GM18502 (cell line): Measurements from ENCODE around the gene MXRA7.
"Not testable (repeated sequence)": the region's sequence is repeated elsewhere in the genome, so short reads cannot be mapped to it uniquely, and the experiment has no call there.

Source experiments
- ATAC-seq: cut with Tn5 transposase; IDR thresholded peaks from one replicate; pipeline ENCODE4 v1.9.1; 2021; ENCODE audit warnings: mild to moderate bottlenecking; ENCODE audit not compliant: unreplicated experiment, poor library complexity

Gene MXRA7

DNA sequence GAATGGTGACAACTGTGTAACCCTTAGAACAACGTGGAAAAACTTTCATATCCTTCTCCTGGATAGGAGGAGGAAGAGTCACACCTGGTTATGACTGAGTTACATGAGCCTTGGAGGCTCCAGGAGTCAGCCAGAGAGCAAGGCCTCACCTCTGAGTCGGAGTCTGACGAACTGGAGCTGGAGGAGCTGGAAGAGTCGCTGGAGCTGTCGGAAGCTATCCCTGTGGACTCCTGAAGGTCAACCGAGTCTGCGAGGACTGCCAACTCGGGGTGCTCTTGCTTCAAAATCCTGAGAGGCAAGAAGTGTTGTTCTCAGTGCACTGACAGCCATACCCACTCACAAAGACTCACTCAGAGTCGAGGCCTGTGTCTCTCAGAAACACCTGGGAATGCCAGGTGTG, 9.4 kb upstream of the MXRA7 start:
- ATAC-seq, result no peak

- no peak for ATAC-seq
Measured at GRCh38 chr17:76718516-76718915, 7.8 kb upstream of the MXRA7 start.

DNA sequence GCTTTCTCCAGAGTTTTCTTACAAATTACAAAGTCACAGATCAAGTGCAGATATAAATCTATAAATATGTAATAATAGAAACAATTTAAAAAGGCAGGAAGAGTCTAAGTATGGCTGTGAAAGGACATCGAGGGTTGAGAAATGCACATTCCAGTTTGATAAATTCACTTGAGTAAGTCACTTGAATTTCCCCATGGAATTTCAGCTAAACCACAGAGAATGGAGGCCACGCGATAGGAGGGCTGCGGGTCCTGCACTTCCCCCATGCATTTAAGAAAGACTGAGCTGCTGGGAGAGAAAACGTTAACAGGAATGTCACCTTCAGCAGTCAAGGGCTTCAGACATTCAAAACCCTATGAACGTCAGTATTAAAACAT, 6.1 kb upstream of the MXRA7 start:
- no peak for ATAC-seq

GRCh38 chr17:76716146-76716838, 5.5 kb upstream of the MXRA7 start:
- no peak for ATAC-seq

DNA sequence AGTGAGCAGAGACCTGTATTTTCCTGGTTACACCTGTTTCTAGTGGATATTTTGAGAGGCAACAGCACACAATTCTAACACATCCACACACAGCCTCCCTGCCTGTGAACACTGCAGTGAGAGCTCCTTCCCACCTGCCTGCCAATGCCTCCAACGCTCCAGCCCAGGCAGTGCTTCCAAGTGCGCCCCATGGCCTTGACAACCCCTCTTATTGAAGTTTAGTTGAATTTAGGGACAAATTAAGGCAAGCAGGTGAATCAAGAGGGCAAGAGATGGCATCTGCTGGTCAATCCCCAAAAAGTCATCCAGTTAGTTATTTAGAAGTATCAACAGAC, 4.7 kb upstream of the MXRA7 start:
- no peak for ATAC-seq

- no peak for ATAC-seq
Measured at GRCh38 chr17:76714822-76715495, 4.2 kb upstream of the MXRA7 start.

DNA sequence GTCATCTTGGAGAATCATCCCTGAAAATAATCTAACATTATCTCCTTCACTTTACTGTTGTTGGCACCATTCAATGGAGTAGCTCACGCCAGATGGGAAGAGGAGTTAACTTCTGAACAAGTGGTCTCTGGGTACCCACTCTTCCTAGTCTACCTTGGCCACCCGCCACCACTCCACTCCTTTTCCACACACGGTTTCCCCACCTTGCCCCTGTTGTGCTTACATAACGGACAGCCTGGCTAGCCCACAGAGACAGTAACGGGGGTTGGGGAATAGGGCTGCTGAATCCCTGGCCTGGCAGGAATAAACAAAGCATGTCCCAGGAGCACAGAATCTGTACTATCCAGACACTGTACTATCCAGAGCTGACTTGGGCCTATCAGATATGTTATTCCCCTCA, 3.6 kb upstream of the MXRA7 start:
- ATAC-seq, result no peak

GRCh38 chr17:76713765-76714164, 3.0 kb upstream of the MXRA7 start:
- ATAC-seq, result no peak

GRCh38 chr17:76712321-76712720, 1.6 kb upstream of the MXRA7 start:
- ATAC-seq, result not testable (repeated sequence)

DNA sequence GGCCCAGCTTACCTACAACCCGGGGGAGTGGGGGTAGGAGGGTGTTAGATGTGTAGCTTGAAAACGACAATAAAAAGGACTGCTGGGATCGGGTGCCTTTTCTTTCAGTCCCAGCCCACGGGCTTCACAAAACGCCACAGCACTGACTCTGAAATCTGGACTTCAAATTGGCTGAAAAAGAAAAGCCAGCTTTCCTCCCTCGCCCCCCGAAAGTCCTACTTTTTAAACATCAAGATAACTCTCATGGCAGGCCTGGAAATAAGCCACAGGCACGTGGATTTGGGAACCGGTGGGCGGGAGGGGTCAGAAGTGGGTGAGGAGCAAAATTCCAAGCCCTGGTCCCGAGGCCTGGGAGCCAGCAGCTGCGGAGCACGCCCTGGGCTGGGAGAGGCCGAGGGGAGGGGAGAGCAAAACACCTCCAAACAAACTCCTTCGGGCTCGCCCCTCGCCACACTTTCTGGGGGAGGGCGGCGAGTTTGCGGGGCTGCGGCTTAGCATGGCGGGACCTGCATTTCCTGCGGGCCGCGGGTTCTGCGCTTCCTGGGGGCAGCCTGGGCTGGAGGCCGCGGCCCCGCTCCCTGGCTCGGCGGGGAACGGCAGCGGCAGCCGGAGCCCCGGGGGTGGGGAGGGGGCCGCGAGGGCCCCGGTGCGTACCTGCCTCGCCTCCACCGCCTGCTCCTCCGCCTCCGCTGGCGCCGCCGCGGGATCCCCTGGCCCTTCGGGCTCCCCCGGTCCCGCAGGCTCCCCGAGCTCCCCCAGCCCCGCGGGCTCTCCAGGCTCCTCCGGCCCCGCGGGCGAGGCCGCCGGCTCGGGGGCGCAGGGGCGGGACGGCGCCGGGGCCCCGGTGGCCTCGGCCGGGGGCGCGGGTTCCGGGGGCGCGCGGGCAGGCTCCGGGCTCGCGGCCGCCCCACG, 558 bp downstream of the MXRA7 start:
- ATAC-seq, result not testable (repeated sequence)

DNA sequence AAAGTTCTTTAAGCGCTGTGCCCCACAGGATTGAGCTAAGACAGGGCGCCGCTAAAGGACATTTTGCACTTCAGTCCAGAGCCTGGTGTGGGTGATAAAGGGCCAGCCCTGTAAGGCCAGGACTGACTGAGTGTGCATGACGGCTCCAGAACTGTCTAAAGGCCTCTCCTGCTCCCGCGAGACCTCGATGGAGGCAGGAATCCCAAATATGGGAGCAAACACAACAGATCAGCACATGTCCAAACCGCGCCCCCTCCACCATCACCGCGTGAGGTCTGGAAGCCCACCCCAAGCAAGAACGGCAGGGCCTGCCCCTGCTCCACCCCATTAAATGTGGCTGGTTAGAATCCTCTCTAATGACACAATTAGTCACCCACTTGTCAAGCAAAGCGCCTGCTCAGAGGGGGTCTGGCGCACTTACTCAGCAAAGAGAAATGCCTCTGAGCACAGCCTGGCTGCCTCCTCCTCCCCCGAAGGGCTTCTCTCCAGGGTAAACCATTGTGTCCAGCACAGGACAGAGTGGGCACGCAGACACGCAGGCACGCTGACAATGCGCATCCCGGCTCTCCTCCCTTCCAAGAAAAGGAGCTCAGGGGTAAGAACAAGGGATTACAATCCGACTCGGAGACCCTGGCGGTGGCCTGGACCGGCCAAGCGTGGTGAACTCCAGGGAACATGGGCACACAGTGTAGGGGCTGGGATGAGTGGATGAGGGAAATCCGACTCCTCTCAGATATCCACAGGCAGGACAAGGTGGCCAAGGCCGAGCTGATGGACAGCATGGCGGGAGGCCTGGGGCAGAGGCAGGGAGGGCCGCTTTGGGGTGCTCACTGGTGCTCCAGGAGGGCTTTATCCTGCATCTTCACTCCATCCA, 1.5 kb downstream of the MXRA7 start:
- no peak for ATAC-seq

GRCh38 chr17:76707985-76708807, 2.6 kb downstream of the MXRA7 start:
- no peak for ATAC-seq

GRCh38 chr17:76706817-76707216, 3.9 kb downstream of the MXRA7 start:
- no peak for ATAC-seq

GRCh38 chr17:76704805-76705204, 6.0 kb downstream of the MXRA7 start:
- no peak for ATAC-seq

DNA sequence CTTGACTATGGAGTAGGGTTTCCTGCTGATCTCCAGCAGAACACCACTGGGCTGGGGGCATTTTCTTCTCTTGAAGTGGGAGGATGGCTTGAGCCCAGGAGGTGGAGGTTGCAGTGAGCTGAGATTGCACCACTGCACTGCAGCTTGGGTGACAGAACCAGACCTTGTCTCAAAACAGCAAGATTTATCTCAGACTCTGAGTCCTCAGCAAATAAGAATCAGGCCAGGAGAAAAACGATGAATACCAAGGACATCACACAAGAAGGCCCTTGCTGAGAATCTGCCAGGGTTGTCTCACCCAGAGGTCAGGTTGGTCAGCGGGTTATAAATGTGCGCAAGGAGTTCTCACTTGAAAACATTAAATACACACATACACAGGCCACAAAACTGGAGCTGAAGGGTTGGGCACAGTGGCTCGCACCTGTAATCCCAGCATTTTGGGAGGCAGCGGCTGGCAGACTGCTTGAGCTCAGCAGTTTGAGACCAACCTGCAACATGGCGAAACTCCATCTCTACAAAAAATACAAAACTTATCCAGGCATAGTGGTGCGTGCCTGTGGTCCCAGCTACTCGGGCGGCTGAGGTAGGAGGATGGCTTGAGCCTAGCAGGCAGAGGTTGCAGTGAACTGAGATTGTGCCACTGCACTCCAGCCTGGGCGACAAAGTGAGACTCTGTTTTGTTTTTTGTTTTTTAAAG, 7.7 kb downstream of the MXRA7 start:
- no peak for ATAC-seq

DNA sequence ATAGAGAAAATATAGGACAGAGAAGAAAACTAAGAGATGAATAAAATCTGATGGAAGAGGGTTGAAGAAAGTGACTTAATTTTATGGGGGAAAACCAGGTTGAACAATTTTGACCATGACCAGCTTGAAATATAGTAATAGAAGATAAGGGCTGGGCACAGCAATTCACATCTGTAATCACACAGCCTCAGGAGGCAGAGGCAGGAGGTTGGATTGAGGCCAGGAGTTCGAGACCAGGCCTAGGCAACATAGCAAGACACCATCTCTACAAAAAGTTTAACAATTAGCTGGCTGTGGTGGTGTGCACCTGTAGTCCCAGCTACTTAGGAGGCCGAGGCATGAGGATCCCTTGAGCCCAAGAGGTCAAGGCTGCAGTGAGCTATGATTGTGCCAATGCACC, 8.7 kb downstream of the MXRA7 start:
- ATAC-seq, result no peak

- no peak for ATAC-seq
Measured at GRCh38 chr17:76701471-76701967, 9.2 kb downstream of the MXRA7 start.

- no peak for ATAC-seq
Measured at GRCh38 chr17:76700617-76701470, 9.9 kb downstream of the MXRA7 start.
